Ascending aorta (tissue), 2 donors: ENCODE results near the gene GALNT17. TPM values are rescaled to one million over a fixed set of nuclear protein-coding genes. Genes with fewer than 3 reads are reported as not detected.

Experiments used
- DNase-seq, 2 donors: peaks; one replicate each; pipeline ENCODE4 v3.0.0-alpha.2; 2019; ENCODE audit warnings: low spot score in 2 of 2
- H3K27ac ChIP-seq, 2 donors: fragments of 200-600 bp; sonication (generic); one replicate each; pipeline ENCODE4 v1.5.1; 2016 to 2017; ENCODE audit warnings: mild to moderate bottlenecking in 1 of 2
- H3K27me3 ChIP-seq: fragments of 200-600 bp; sonication (generic); one replicate; pipeline ENCODE4 v1.5.1; 2017
- H3K36me3 ChIP-seq, 2 donors: fragments of 200-600 bp; sonication (generic); one replicate each; pipeline ENCODE4 v1.5.1; 2016
- H3K4me1 ChIP-seq, 2 donors: fragments of 200-600 bp; sonication (generic); one replicate each; pipeline ENCODE4 v1.5.1; 2016 to 2017; ENCODE audit warnings: mild to moderate bottlenecking in 1 of 2
- H3K4me3 ChIP-seq, 2 donors: fragments of 200-600 bp; sonication (generic); one replicate each; pipeline ENCODE4 v1.5.1; 2016 to 2017; ENCODE audit warnings: mild to moderate bottlenecking in 1 of 2
- H3K9me3 ChIP-seq, 2 donors: fragments of 200-600 bp; sonication (generic); one replicate each; pipeline ENCODE4 v1.5.1; 2016
- intact Hi-C: fragments of 100-400 bp; cut with DNase I; formaldehyde crosslinking; loops from one replicate; pipeline ENCODE4 v1.15.1; 2023
- total RNA-seq: library from RNA; depleted of rRNA; stranded (reverse); fragments of >200 nt; gene quantifications from one replicate; pipeline ENCODE4 v1.1.0, GENCODE V29; 2016
- TF ChIP-seq, protein P1 (sequence below), 3 experiments: fragments of 200-600 bp in 2 of 3; fragments of 450-650 bp in 1 of 3; sonication (generic) in 2 of 3; IDR thresholded peaks; one replicate each; pipeline ENCODE4 v1.5.1; 2016 to 2019; ENCODE audit warnings: antibody characterized with exemption in 3 of 3, mild to moderate bottlenecking in 1 of 3, moderate library complexity in 1 of 3

The GALNT17 gene
- total RNA-seq, 1 donor from 2014 or later: 29.8 TPM

DNA sequence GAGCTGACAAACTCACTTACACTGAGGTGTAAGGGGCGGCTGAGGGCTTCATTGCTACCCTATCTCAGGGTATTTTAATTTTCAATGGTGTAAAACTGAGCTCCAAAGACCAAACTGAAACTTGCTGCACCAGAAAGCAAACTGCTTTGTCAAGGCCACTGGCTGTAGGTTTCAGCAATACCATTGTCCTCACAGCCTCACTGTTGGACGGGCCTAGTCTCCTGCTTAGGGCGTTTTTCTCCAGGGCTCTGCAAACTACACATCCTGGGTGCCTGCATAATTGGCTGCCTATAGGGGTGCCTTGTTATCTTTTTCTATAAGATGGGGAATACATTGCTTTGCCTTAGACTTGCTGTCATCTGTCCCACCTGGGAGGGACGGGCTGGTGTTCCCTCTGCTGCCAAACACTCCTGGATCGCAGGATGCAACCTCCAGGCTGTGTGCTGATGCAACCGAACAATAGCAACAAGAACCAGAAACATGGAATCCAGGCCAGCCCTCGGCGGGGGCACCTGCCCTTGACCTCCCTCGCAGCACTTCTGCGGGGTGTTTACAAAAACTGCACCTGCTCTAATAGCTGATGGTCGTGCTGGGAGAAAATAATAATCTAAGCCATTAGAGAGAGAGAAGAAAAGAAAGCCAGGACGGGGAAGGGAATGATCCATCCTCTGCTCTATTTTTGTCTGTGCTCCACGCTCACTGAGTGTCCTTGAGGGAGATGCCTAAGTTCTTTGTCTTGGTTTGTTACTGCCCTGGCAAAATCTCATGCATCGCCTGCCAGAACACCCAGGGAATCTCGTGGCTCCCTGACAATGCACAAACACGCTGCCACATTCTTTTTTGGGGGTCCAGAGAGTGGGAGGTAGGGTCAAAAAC, 104.5 kb downstream of the GALNT17 start:
- H3K27ac ChIP-seq: no peak overlapping the region
- TF ChIP-seq, protein P1, sequence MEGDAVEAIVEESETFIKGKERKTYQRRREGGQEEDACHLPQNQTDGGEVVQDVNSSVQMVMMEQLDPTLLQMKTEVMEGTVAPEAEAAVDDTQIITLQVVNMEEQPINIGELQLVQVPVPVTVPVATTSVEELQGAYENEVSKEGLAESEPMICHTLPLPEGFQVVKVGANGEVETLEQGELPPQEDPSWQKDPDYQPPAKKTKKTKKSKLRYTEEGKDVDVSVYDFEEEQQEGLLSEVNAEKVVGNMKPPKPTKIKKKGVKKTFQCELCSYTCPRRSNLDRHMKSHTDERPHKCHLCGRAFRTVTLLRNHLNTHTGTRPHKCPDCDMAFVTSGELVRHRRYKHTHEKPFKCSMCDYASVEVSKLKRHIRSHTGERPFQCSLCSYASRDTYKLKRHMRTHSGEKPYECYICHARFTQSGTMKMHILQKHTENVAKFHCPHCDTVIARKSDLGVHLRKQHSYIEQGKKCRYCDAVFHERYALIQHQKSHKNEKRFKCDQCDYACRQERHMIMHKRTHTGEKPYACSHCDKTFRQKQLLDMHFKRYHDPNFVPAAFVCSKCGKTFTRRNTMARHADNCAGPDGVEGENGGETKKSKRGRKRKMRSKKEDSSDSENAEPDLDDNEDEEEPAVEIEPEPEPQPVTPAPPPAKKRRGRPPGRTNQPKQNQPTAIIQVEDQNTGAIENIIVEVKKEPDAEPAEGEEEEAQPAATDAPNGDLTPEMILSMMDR (IDR thresholded peaks at IDR 0.05): no peak
- H3K27me3 ChIP-seq: no peaks in the 10 kb centered on the region
- H3K4me1 ChIP-seq: peaks cover 0 to 21% of the 10 kb centered on the region in 2 donors
- H3K36me3 ChIP-seq: no peaks in the 10 kb centered on the region
- no peak overlapping the region for H3K4me3 ChIP-seq
- intact Hi-C loops: loop anchor here (5.0 kb wide), 3 partner anchors 126 to 496 kb away; no protein-coding TSS in a partner anchor
- DNase-seq: no peak
- H3K9me3 ChIP-seq: no peaks in the 10 kb centered on the region

DNA sequence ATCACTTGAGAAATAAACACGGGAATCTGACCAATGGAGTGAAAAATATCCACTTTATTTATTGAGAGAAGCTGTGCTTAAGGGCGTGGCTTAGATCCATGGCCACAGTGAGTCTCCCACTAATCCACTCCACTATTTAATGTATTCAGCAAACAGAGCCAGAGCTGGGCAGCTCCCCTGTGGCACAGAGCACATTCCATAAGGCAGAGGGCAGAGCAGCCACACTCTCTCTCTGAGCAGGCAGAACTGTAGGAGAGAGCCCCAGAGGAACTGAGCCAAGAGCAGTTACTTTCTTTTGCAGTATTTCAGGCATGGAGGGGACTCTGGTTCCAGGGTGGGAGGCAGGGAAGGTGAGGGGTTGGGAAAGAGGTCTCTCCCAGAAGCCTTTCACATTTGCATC, 106.0 kb downstream of the GALNT17 start:
- Histone ChIP-seq H3K36me3 (no peaks in the 10 kb centered on the region), H3K4me1 (peaks cover 0 to 21% of the 10 kb centered on the region in 2 donors), H3K9me3 (no peaks in the 10 kb centered on the region), H3K27me3 (no peaks in the 10 kb centered on the region), H3K27ac (peak overlapping the region; percentile 79 to 84), H3K4me3 (no peak overlapping the region)
- TF ChIP-seq, protein P1 (IDR thresholded peaks at IDR 0.05): peak in 2 of 3 experiments; percentile 49 to 59
- DNase-seq: peak in 1 of 2 donors; percentile 72
- intact Hi-C loops: loop anchor here (2.0 to 5.0 kb wide), 5 partner anchors 37 to 494 kb away; no protein-coding TSS in a partner anchor

DNA sequence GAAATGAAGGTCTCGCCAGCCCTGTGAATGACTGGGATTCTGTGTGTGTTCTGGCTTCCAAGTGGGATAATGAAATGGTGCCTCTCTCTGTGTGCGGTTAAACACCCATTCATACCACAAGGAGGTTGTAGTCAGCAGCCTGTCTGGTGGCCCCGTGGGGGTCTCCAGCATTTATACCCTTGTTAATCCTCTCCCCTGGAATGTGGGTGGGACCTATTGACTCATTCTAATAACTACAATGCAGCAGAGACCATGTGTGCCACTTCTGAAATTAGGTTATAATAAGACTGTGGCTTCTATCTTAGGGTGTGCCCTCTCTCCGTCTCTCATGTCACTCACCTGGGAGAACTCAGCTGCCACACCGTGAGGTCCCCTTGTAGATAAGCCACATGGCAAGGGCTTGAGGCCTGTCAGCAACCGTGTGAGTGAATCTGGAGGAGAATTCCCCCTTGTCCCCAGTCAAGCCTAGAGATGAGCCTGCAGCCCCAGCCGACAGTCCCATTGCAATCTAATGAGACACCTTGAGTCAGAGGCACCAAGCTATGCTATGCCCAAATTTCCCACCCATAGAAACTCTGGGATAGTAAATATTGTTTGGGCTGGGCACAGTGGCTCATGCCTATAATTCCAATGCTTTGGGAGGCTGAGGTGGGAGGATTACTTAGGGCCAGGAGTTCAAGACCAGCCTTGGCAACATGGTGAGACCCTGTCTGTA, 106.8 kb downstream of the GALNT17 start:
- H3K27me3 ChIP-seq: no peaks in the 10 kb centered on the region
- DNase-seq: no peak
- TF ChIP-seq, protein P1 (IDR thresholded peaks at IDR 0.05): no peak
- H3K9me3 ChIP-seq: no peaks in the 10 kb centered on the region
- peaks cover 0 to 21% of the 10 kb centered on the region in 2 donors for H3K4me1 ChIP-seq
- intact Hi-C loops: loop anchor here (2.0 to 5.0 kb wide), 5 partner anchors 36 to 494 kb away; no protein-coding TSS in a partner anchor
- no peak overlapping the region for H3K4me3 ChIP-seq
- peak overlapping the region; percentile 79 to 84 for H3K27ac ChIP-seq
- H3K36me3 ChIP-seq: no peaks in the 10 kb centered on the region

DNA sequence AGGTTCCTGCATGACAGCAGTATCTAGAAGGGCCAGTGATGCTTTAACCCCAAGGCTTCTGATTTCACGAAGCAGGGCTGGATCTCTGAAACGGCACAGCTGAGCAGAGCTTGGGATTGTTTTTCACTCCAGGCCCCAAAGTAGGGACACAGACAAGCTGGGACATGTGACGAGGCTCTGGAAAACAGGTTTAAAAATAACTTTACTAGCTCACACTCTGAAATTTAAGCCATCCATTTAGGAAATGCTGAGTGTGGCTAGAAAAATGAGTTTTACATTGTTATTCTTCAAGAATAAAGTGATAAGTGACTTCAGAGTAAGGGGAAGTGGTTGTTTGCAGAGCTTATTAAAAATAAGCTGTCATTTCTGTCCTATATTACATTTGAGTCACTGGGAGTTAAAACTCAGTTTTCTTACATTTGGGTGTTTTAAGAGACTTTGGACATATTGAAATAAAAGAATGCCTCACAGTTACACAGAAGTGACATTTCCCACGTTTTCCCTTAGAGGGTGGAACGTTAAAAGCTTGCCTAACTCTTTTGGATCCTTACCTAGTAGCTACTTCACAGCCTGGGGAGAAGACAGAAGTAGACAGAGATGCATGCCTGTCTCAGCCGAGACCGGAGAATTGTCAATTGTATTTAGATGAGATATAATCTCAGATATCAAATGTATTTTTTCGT, 107.8 kb downstream of the GALNT17 start:
- DNase-seq: no peak
- Histone ChIP-seq H3K4me3 (no peak overlapping the region), H3K4me1 (peaks cover 0 to 23% of the 10 kb centered on the region in 2 donors), H3K27ac (peak overlapping the region; percentile 79 to 84), H3K27me3 (no peaks in the 10 kb centered on the region), H3K9me3 (no peaks in the 10 kb centered on the region), H3K36me3 (no peaks in the 10 kb centered on the region)
- intact Hi-C loops: loop anchor here (2.0 to 5.0 kb wide), 5 partner anchors 35 to 493 kb away; no protein-coding TSS in a partner anchor
- TF ChIP-seq, protein P1 (IDR thresholded peaks at IDR 0.05): no peak

DNA sequence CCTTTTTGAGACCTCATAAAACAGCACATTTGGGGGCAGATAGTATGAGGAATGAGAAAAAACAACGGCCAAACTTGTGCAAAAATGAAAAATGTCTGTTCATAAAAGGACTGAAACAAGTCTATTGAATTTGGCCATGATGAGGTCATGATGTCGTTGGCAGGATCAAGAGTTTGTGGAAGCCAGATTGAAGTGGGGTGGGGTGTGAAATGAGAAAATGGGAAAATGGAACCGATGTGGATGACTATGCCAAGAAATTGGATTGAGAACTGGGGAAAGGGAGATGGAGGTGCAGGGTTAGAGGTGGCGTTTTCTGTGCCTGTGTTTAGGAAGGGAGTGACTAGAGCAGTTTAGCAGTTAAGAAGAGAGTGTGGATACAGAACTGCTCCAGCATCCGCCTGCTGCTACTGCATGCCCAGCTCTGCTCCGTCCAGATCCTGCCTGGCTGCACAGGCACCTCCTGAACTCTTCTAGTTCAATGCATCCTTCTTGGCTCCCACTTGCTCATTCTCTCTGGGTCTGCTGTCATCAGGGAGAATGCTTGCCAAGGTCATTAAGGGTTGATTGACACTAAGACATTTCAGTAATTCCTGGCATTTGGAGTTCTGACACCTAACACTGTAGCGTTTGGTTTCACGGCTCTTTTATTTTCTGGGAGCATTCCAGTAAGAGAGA, 111.9 kb downstream of the GALNT17 start:
- intact Hi-C loops: loop anchor here (2.0 kb wide), 1 partner anchor 27 kb away; no protein-coding TSS in a partner anchor
- Histone ChIP-seq H3K36me3 (no peaks in the 10 kb centered on the region), H3K27me3 (no peaks in the 10 kb centered on the region), H3K4me3 (peak overlapping the region in 1 of 2 donors; percentile 23), H3K9me3 (no peaks in the 10 kb centered on the region), H3K4me1 (peaks cover 0 to 16% of the 10 kb centered on the region in 2 donors), H3K27ac (peak overlapping the region in 1 of 2 donors; percentile 3)
- DNase-seq: no peak
- TF ChIP-seq, protein P1 (IDR thresholded peaks at IDR 0.05): no peak
